SJCRH30 (cell line): ENCODE measurements around the gene CUL9. TPM values are rescaled to one million over a fixed set of nuclear protein-coding genes. Genes with fewer than 3 reads are reported as not detected.
A peak's percentile ranks its signal among the peaks of the same experiment; 100 is the strongest.

ENCODE experiments used
- DNase-seq, 2 experiments: peaks; one replicate each; pipeline ENCODE4 v3.0.0-alpha.2; 2015 to 2020
- H3K27ac ChIP-seq: fragments of 250-450 bp; sonication (Bioruptor Pico); 2 replicates; pipeline ENCODE4 v1.5.1; 2020; ENCODE audit warnings: mild to moderate bottlenecking, moderate library complexity
- H3K27me3 ChIP-seq: fragments of 250-450 bp; sonication (Bioruptor Pico); 2 replicates; pipeline ENCODE4 v1.5.1; 2020; ENCODE audit warnings: mild to moderate bottlenecking, moderate library complexity
- H3K36me3 ChIP-seq: fragments of 250-450 bp; sonication (Bioruptor Pico); 2 replicates; pipeline ENCODE4 v1.5.1; 2020; ENCODE audit warnings: mild to moderate bottlenecking, moderate library complexity
- H3K4me1 ChIP-seq: fragments of 250-450 bp; sonication (Bioruptor Pico); 2 replicates; pipeline ENCODE4 v1.5.1; 2020; ENCODE audit warnings: mild to moderate bottlenecking, moderate library complexity
- H3K4me3 ChIP-seq: fragments of 250-450 bp; sonication (Bioruptor Pico); 2 replicates; pipeline ENCODE4 v1.5.1; 2020; ENCODE audit warnings: mild to moderate bottlenecking, moderate library complexity
- H3K9me3 ChIP-seq: fragments of 250-450 bp; sonication (Bioruptor Pico); replicated peaks from 2 replicates; pipeline ENCODE4 v1.5.1; 2020; ENCODE audit warnings: mild to moderate bottlenecking, moderate library complexity
- total RNA-seq: library from RNA; depleted of rRNA; stranded (reverse); fragments of >200 nt; shearing (Covaris generic); gene quantifications from 2 replicates; pipeline ENCODE4 v1.2.3, GENCODE V29; 2014; rRNA removed

CUL9 gene
- total RNA-seq, 1 experiment from 2014 or later: 14.5 TPM

GRCh38 chr6:43268782-43269272, 86.8 kb downstream of the CUL9 start:
- Histone ChIP-seq H3K36me3 (no peaks in the 10 kb centered on the region), H3K4me3 (no peak overlapping the region), H3K4me1 (peaks cover 6% of the 10 kb centered on the region; the same call in 1 of the 2 replicates), H3K9me3 (no peaks in the 10 kb centered on the region), H3K27me3 (no peaks in the 10 kb centered on the region; the same call in 1 of the 2 replicates), H3K27ac (no peak overlapping the region)
- no peak for DNase-seq

- Histone ChIP-seq H3K4me1 (peaks cover 6% of the 10 kb centered on the region; the same call in 1 of the 2 replicates), H3K4me3 (peak overlapping the region; percentile 42), H3K27me3 (no peaks in the 10 kb centered on the region; the same call in 1 of the 2 replicates), H3K27ac (no peak overlapping the region), H3K9me3 (no peaks in the 10 kb centered on the region), H3K36me3 (no peaks in the 10 kb centered on the region)
- peak; percentile 39 to 53 for DNase-seq
Measured at GRCh38 chr6:43269273-43270007, 87.4 kb downstream of the CUL9 start.

GRCh38 chr6:43271103-43271815, 89.3 kb downstream of the CUL9 start:
- Histone ChIP-seq H3K27ac (no peak overlapping the region), H3K9me3 (no peaks in the 10 kb centered on the region), H3K4me3 (no peak overlapping the region), H3K27me3 (no peaks in the 10 kb centered on the region), H3K36me3 (no peaks in the 10 kb centered on the region), H3K4me1 (peaks cover 6% of the 10 kb centered on the region; the same call in 1 of the 2 replicates)
- DNase-seq: no peak

- Histone ChIP-seq H3K9me3 (no peaks in the 10 kb centered on the region), H3K4me1 (peaks cover 6% of the 10 kb centered on the region; the same call in 1 of the 2 replicates), H3K27me3 (no peaks in the 10 kb centered on the region), H3K27ac (no peak overlapping the region), H3K36me3 (no peaks in the 10 kb centered on the region), H3K4me3 (no peak overlapping the region)
- DNase-seq: no peak
Measured at GRCh38 chr6:43271944-43272343, 89.9 kb downstream of the CUL9 start.

- H3K36me3 ChIP-seq: no peaks in the 10 kb centered on the region
- DNase-seq: no peak
- H3K4me3 ChIP-seq: no peak overlapping the region
- H3K27ac ChIP-seq: no peak overlapping the region
- H3K27me3 ChIP-seq: no peaks in the 10 kb centered on the region
- H3K9me3 ChIP-seq: no peaks in the 10 kb centered on the region
- H3K4me1 ChIP-seq: peaks cover 6% of the 10 kb centered on the region; the same call in 1 of the 2 replicates
Measured at GRCh38 chr6:43273707-43274106, 91.7 kb downstream of the CUL9 start.

Other genes with a start within 250 kb of the CUL9 start
- gene GNMT, start 221.4 kb upstream of the CUL9 start, total RNA-seq: 0.15 TPM in 1 of 2 replicates, not detected in the other
- gene PEX6, start 203.0 kb upstream of the CUL9 start, total RNA-seq: 11.4 and 11.5 TPM in 2 replicates
- gene PPP2R5D, start 197.6 kb upstream of the CUL9 start, total RNA-seq: 70.2 and 71.9 TPM in 2 replicates
- 67.6 and 81.1 TPM in 2 replicates for gene MEA1, start 168.2 kb upstream of the CUL9 start, total RNA-seq
- 115 and 123 TPM in 2 replicates for gene KLHDC3, start 167.9 kb upstream of the CUL9 start, total RNA-seq
- gene RRP36, start 160.6 kb upstream of the CUL9 start, total RNA-seq: 95.4 and 95.8 TPM in 2 replicates
- gene CUL7, start 128.3 kb upstream of the CUL9 start, total RNA-seq: 14.8 and 15.2 TPM in 2 replicates
- gene MRPL2, start 122.8 kb upstream of the CUL9 start, total RNA-seq: 25.8 and 26.2 TPM in 2 replicates
- gene KLC4, start 122.6 kb upstream of the CUL9 start, total RNA-seq: 10.5 and 13.2 TPM in 2 replicates
- 84.2 and 88.3 TPM in 2 replicates for gene PTK7, start 105.9 kb upstream of the CUL9 start, total RNA-seq
- 23.5 and 25.8 TPM in 2 replicates for gene SRF, start 10.9 kb upstream of the CUL9 start, total RNA-seq
- gene DNPH1, start 47.3 kb downstream of the CUL9 start, total RNA-seq: 23.8 and 31.4 TPM in 2 replicates
- gene TTBK1, start 61.3 kb downstream of the CUL9 start, total RNA-seq: not detected in 2 replicates
- gene SLC22A7, start 116.1 kb downstream of the CUL9 start, total RNA-seq: not detected in 2 replicates
- not detected in 2 replicates for gene CRIP3, start 126.6 kb downstream of the CUL9 start, total RNA-seq
- gene ZNF318, start 187.5 kb downstream of the CUL9 start, total RNA-seq: 17.2 and 17.7 TPM in 2 replicates
- gene ABCC10, start 245.3 kb downstream of the CUL9 start, total RNA-seq: 6.9 and 10.3 TPM in 2 replicates